ENCODE measurements around the gene SLC26A2.
A peak's percentile ranks its signal among the peaks of the same experiment; 100 is the strongest.

SLC26A2 gene

DNA sequence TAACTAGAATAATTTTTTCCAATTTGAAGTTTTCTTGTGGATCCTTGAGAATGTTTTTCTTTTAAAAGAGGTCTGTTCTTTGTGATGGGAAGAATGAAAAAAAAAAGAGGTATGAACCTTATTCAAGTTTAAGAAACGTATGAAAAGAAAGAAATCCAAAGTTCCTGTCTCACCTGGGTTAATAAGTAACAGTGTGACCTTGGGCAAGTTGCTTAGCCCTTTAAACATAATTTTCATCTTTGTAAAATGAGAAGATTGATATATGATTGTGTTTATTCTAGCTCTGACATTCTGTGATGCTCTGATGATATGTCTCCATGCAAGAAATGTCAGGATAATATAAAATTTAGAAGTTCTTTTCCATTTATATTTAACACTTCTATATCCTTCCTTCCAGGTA, 19.3 kb downstream of the SLC26A2 start:
- TF ChIP-seq, protein P1, sequence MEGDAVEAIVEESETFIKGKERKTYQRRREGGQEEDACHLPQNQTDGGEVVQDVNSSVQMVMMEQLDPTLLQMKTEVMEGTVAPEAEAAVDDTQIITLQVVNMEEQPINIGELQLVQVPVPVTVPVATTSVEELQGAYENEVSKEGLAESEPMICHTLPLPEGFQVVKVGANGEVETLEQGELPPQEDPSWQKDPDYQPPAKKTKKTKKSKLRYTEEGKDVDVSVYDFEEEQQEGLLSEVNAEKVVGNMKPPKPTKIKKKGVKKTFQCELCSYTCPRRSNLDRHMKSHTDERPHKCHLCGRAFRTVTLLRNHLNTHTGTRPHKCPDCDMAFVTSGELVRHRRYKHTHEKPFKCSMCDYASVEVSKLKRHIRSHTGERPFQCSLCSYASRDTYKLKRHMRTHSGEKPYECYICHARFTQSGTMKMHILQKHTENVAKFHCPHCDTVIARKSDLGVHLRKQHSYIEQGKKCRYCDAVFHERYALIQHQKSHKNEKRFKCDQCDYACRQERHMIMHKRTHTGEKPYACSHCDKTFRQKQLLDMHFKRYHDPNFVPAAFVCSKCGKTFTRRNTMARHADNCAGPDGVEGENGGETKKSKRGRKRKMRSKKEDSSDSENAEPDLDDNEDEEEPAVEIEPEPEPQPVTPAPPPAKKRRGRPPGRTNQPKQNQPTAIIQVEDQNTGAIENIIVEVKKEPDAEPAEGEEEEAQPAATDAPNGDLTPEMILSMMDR (IDR thresholded peaks at IDR 0.05; ENCODE audit: low read depth, low read length, missing control alignments) = no peak
- DNase-seq (ENCODE audit: low read depth) = no peak
- H3K4me3 ChIP-seq (ENCODE audit: low read depth, low read length) = no peak overlapping the region

DNA sequence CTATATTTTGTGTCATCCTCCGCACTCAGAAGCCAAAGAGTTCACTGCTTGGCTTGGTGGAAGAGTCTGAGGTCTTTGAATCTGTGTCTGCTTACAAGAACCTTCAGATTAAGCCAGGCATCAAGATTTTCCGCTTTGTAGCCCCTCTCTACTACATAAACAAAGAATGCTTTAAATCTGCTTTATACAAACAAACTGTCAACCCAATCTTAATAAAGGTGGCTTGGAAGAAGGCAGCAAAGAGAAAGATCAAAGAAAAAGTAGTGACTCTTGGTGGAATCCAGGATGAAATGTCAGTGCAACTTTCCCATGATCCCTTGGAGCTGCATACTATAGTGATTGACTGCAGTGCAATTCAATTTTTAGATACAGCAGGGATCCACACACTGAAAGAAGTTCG, 20.6 kb downstream of the SLC26A2 start:
- DNase-seq (ENCODE audit: low read depth) = no peak
- TF ChIP-seq, protein P1 (IDR thresholded peaks at IDR 0.05; ENCODE audit: low read depth, low read length, missing control alignments) = no peak
- no peak overlapping the region for H3K4me3 ChIP-seq (ENCODE audit: low read depth, low read length)

DNA sequence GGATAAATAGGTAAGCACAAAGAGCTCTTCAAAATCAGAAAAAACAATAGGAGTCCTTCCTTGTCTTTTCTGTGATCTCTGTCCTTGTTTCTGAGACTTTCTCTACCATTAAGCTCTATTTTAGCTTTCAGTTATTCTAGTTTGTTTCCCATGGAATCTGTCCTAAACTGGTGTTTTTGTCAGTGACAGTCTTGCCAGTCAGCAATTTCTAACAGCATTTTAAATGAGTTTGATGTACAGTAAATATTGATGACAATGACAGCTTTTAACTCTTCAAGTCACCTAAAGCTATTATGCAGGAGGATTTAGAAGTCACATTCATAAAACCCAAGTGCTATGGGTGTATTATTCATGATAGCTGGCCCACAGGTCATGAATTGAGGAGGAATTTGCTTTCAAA, 21.9 kb downstream of the SLC26A2 start:
- no peak for DNase-seq (ENCODE audit: low read depth)
- no peak overlapping the region for H3K4me3 ChIP-seq (ENCODE audit: low read depth, low read length)
- TF ChIP-seq, protein P1 (IDR thresholded peaks at IDR 0.05; ENCODE audit: low read depth, low read length, missing control alignments) = no peak

DNA sequence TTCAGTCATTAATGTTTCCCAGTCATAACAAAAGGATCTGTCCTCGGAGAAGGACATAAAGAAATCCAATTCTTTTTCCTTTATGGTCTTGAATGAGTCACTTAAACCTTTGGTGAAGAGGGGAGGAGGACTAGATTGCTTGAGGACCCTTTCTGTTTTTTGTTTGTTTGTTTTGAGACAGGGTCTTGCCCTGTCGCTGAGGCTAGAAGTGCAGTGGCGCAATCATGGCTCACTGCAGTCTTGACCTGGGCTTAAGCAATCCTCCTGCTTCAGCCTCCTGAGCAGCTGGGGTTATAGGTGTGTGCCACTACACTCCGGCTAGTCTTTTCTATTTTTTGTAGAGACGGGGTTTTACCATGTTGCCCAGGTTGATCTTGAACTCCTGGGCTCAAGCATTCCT, 27.6 kb downstream of the SLC26A2 start:
- DNase-seq (ENCODE audit: low read depth) = no peak
- TF ChIP-seq, protein P1 (IDR thresholded peaks at IDR 0.05; ENCODE audit: low read depth, low read length, missing control alignments) = no peak
- no peak overlapping the region for H3K4me3 ChIP-seq (ENCODE audit: low read depth, low read length)

DNA sequence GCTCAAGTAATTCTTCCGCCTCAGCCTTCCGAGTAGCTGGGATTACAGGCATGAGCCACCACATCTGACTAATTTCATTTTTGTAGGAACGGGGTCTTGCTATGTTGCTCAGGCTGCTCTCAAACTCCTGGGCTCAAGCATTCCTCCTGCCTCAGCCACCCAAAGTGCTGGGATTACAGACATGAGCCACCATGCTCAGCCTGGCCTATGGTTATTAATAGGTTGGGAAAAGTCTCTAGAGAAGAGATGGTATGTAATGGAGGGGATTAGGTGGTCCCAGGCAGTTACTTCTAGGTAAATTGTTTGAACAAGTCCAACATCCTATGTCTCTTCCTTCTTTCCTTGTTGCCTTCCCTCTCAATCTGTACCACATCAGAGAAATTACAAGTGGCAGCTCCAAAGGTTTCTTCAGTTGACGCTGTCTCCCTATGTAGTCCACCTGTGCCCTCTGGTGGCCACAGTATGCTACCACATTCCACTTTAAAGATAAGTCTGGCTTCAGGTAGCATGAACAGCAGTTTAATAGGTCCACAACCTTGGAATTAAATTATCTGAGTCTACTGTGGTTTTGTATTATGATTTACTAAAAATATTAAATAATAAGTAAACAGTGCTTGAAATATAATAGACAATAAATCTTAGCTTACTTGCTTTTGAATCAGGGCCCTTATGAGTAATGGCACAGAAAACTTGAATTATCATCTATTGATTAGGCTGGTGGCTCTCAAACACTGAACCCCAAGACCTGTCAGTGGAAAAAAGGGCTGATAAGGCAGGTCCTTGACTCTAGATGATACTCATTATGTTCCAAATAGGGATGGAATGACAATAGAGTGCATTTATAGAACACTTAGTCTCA, 30.2 kb downstream of the SLC26A2 start:
- peak; percentile 31 for DNase-seq (ENCODE audit: low read depth)
- TF ChIP-seq, protein P1 (IDR thresholded peaks at IDR 0.05; ENCODE audit: low read depth, low read length, missing control alignments) = peak; percentile 90
- no peak overlapping the region for H3K4me3 ChIP-seq (ENCODE audit: low read depth, low read length)

DNA sequence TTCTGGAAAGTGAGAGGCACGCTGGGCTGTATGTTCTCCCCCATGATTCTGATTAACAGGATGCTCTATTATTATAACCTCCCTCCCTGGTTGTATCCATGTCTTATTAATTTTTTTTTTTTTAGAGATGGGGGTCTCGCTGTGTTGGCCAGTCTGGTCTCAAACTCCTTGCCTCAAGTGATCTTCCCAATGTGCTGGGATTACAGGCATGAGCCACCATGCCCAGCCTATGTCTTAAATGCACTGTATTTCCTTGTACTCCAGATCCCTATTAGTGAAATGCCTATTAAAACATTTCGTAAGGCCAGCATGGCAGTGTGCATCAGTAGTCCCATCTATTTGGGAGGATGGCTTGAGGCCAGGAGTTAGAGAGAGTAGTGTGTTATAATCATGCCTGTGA, 32.9 kb downstream of the SLC26A2 start:
- DNase-seq (ENCODE audit: low read depth) = no peak
- no peak overlapping the region for H3K4me3 ChIP-seq (ENCODE audit: low read depth, low read length)
- TF ChIP-seq, protein P1 (IDR thresholded peaks at IDR 0.05; ENCODE audit: low read depth, low read length, missing control alignments) = no peak

All from GM12864 (cell line).